GM10248 (cell line): ENCODE measurements around the gene HIVEP2.

ENCODE experiments used
- CTCF ChIA-PET: fragments of 300-600 bp; sonication (Branson Sonifier 250); formaldehyde crosslinking; extraction: SDS; loops from one replicate; lab custom pipeline; 2021; ENCODE audit warnings: antibody characterized with exemption; lab: Yijun Ruan, JAX
- POLR2A ChIA-PET: fragments of 350-650 bp; sonication (Branson Sonifier 250); formaldehyde crosslinking; extraction: SDS; loops from one replicate; lab custom pipeline; 2020; ENCODE audit warnings: antibody characterized with exemption; lab: Yijun Ruan, JAX
- DNase-seq: peaks from one replicate; pipeline ENCODE4 v3.0.0; 2012; ENCODE audit errors: extremely low spot score
- TF ChIP-seq, protein P1 (sequence below): IDR thresholded peaks from 2 replicates; pipeline ENCODE4 v1.5.1; 2012; ENCODE audit warnings: mild to moderate bottlenecking, low read depth; ENCODE audit errors: extremely low read depth, missing control alignments, control extremely low read depth

Gene HIVEP2

DNA sequence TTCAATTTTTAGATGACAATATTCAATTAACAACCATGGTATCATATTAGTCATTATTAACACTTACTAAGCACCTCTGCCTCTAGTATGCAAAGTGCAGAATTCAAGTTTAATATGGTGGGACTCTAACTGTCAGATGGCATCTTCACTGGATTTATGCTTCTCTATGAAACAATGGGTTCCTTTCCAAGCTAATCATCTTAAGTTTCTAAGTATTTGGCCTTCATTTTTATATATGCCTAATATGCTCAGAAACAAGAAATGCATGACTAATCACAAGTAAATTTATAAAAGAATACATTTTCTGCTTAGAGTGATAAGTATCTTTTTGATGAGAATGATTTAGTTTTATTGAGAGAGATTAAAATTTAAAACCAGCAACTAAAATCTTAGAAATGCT is 144.7 kb downstream of the HIVEP2 start:
- ChIA-PET POLR2A (no interaction called here), CTCF (no interaction called here)
- TF ChIP-seq, protein P1, sequence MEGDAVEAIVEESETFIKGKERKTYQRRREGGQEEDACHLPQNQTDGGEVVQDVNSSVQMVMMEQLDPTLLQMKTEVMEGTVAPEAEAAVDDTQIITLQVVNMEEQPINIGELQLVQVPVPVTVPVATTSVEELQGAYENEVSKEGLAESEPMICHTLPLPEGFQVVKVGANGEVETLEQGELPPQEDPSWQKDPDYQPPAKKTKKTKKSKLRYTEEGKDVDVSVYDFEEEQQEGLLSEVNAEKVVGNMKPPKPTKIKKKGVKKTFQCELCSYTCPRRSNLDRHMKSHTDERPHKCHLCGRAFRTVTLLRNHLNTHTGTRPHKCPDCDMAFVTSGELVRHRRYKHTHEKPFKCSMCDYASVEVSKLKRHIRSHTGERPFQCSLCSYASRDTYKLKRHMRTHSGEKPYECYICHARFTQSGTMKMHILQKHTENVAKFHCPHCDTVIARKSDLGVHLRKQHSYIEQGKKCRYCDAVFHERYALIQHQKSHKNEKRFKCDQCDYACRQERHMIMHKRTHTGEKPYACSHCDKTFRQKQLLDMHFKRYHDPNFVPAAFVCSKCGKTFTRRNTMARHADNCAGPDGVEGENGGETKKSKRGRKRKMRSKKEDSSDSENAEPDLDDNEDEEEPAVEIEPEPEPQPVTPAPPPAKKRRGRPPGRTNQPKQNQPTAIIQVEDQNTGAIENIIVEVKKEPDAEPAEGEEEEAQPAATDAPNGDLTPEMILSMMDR, result no peak
- DNase-seq, result no peak

- TF ChIP-seq, protein P1, result no peak
- ChIA-PET POLR2A (no interaction called here), CTCF (no interaction called here)
- no peak for DNase-seq
Observed at GRCh38 chr6:142799639-142800038, 145.3 kb downstream of the HIVEP2 start.

GRCh38 chr6:142797159-142797558 is 147.8 kb downstream of the HIVEP2 start:
- DNase-seq, result no peak
- CTCF ChIA-PET, result interaction anchor here (1.6 kb wide), 1 partner anchor 11 kb away, joined by 6 read pairs; no protein-coding TSS in a partner anchor
- TF ChIP-seq, protein P1, result no peak
- POLR2A ChIA-PET, result no interaction called here

DNA sequence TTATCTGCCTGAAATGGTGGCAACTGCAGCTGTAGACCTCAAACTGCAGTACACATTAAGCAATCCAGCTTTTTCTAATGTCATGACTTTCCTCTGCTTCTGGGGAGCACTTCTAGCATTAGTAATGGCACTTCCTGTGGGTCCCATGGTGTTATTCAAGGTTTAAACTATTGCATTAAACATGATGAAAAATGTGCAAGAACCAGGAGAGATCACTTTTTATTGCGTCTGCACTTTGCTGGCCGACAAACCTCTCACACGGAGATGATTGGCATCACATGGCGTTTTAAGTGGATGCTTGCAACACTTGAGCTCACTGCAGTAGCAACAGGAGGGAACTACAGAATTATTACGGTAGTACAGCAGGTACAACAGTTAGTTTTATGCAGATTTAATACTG is 148.4 kb downstream of the HIVEP2 start:
- DNase-seq, result no peak
- ChIA-PET POLR2A (no interaction called here), CTCF (interaction anchor here (0.8 to 1.6 kb wide), 3 partner anchors 12 to 103 kb away, joined by 3 to 6 read pairs (median 4); no protein-coding TSS in a partner anchor)
- TF ChIP-seq, protein P1, result no peak

GRCh38 chr6:142796024-142796423 is 149.0 kb downstream of the HIVEP2 start:
- DNase-seq, result no peak
- CTCF ChIA-PET, result interaction anchor here (0.8 to 1.6 kb wide), 4 partner anchors 11 to 103 kb away, joined by 3 to 6 read pairs (median 4); no protein-coding TSS in a partner anchor
- TF ChIP-seq, protein P1, result no peak
- POLR2A ChIA-PET, result no interaction called here

DNA sequence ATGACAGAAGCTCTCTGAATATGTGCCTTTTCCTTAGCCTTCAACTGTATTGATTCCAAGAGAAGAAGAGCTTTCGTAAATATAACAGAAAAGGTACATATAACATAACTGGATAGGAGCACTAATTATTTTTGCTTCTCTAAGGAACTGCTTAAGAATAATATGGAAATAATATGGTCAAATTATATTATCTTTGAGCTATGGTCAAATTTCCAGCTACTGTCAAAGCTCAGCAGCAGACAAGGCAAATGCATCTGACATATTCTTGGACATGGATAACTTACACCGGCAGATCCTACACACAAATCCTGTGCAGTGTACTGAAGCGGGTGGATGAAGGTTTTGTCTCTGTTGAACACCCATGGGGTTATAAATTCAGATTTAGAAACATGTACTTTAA is 150.6 kb downstream of the HIVEP2 start:
- no peak for DNase-seq
- POLR2A ChIA-PET, result no interaction called here
- CTCF ChIA-PET, result interaction anchor here (1.0 to 1.9 kb wide), 5 partner anchors 12 to 75 kb away, joined by 3 to 4 read pairs (median 3); no protein-coding TSS in a partner anchor
- TF ChIP-seq, protein P1, result no peak
